ENCODE data around the gene EIF4E.
"Not testable (repeated sequence)": the region's sequence is repeated elsewhere in the genome, so short reads cannot be mapped to it uniquely, and the experiment has no call there.

EIF4E gene

GRCh38 chr4:98903963-98904362 is 25.0 kb downstream of the EIF4E start:
- H3K36me3 ChIP-seq (ENCODE audit: insufficient read depth, low read length), result peaks cover 21% of the 10 kb centered on the region
- H3K4me1 ChIP-seq (ENCODE audit: control insufficient read depth, insufficient read depth, low read length), result peaks cover 12% of the 10 kb centered on the region
- no peaks in the 10 kb centered on the region for H3K27me3 ChIP-seq (ENCODE audit: control insufficient read depth, insufficient read depth, low read length)
- H3K4me3 ChIP-seq (ENCODE audit: low read length), result no peak overlapping the region
- H3K4me2 ChIP-seq (ENCODE audit: low read length), result no peak overlapping the region
- no peak overlapping the region for H3K9ac ChIP-seq (ENCODE audit: low read depth, low read length)
- no peaks in the 10 kb centered on the region for H3K9me3 ChIP-seq (replicated peaks; ENCODE audit: low read length)

DNA sequence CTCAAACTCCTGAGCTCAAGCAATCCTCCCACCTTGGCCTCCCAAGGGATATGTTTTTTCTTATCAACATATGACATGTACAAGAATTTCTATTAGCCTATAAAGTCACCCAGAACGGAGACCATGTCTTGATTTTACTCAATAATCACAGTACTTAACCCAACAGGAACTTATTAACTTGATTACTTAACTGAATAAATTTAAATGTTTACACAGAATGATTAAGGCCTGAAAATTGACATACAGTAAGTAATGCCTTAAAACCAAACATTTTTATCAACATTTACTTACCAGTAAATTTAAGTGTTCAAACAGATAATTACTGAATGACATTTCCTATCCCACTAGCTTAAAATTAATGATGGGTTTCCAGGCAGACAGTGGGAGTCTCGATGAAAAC is 25.4 kb downstream of the EIF4E start:
- no peaks in the 10 kb centered on the region for H3K9me3 ChIP-seq (replicated peaks; ENCODE audit: low read length)
- H3K36me3 ChIP-seq (ENCODE audit: insufficient read depth, low read length), result peaks cover 22% of the 10 kb centered on the region
- no peak overlapping the region for H3K4me2 ChIP-seq (ENCODE audit: low read length)
- H3K27me3 ChIP-seq (ENCODE audit: control insufficient read depth, insufficient read depth, low read length), result no peaks in the 10 kb centered on the region
- H3K9ac ChIP-seq (ENCODE audit: low read depth, low read length), result no peak overlapping the region
- H3K4me1 ChIP-seq (ENCODE audit: control insufficient read depth, insufficient read depth, low read length), result peaks cover 12% of the 10 kb centered on the region
- no peak overlapping the region for H3K4me3 ChIP-seq (ENCODE audit: low read length)

DNA sequence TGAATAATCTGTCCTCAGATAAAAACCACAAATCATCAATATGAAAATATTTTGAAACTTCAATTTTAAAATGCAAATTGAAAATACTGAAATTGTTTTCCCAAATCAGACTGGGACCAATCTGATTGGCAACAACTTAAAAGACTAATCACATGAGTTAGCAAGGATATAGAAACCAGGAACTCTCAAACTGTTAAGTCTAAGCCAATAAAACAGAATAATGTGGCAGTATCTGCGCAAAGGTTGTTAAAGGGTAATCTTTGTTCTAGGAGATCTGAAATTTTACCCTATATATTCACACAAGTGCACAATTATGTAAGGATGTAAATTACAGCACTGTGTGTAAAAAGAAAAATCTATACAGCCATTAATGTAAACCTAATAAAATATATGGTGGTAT is 29.7 kb downstream of the EIF4E start:
- H3K4me3 ChIP-seq (ENCODE audit: low read length), result no peak overlapping the region
- H3K36me3 ChIP-seq (ENCODE audit: insufficient read depth, low read length), result peaks cover 50% of the 10 kb centered on the region

DNA sequence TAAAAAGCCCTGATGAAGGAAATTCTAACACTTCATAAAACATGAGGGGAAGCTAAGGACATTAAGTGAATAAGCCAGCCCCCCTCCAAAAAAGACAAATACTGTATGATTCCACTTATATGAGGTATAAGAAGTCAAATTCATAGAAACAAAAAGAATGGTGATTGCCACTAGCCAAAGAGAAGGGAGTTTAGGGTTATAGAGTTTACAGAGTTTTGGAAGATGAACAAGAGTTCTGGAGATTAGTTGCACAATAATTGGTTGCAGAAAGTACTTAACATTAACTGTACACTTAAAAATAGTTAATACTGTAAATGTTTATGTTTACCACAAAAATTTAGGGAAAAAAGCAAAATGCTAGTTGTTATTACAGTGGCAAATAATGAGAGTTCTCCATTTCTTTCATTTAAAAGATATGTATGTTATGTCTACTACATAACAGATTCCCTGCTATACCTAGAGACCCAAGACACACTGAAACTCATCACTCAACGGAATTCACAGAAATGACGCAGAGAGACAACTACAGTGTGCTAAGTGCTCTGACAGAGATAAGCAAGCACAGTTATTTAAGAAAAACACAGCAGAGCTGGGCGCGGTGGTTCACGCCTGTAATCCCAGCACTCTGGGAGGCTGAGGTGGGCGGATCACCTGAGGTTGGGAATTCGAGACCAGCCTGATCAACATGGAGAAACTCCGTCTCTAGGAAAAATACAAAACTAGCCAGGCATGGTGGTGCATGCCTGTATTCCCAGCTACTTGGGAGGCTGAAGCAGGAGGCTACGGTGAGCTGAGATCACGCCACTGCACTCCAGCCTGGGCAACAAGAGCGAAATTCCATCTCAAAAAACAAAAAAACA is 37.2 kb downstream of the EIF4E start:
- H3K4me1 ChIP-seq (ENCODE audit: control insufficient read depth, insufficient read depth, low read length), result no peaks in the 10 kb centered on the region
- peaks cover 57% of the 10 kb centered on the region for H3K36me3 ChIP-seq (ENCODE audit: insufficient read depth, low read length)
- no peak overlapping the region for H3K9ac ChIP-seq (ENCODE audit: low read depth, low read length)

More for the DNA sequence above, 29.7 kb downstream of the EIF4E start:
- Histone ChIP-seq H3K4me2 (ENCODE audit: low read length) (no peak overlapping the region), H3K27me3 (ENCODE audit: control insufficient read depth, insufficient read depth, low read length) (no peaks in the 10 kb centered on the region), H3K4me1 (ENCODE audit: control insufficient read depth, insufficient read depth, low read length) (no peaks in the 10 kb centered on the region), H3K9ac (ENCODE audit: low read depth, low read length) (no peak overlapping the region), H3K9me3 (replicated peaks; ENCODE audit: low read length) (no peaks in the 10 kb centered on the region)

GRCh38 chr4:98890702-98891455 is 38.1 kb downstream of the EIF4E start:
- H3K4me3 ChIP-seq (ENCODE audit: low read length), result no peak overlapping the region
- H3K9me3 ChIP-seq (replicated peaks; ENCODE audit: low read length), result no peaks in the 10 kb centered on the region
- no peaks in the 10 kb centered on the region for H3K4me1 ChIP-seq (ENCODE audit: control insufficient read depth, insufficient read depth, low read length)
- H3K4me2 ChIP-seq (ENCODE audit: low read length), result no peak overlapping the region
- no peak overlapping the region for H3K9ac ChIP-seq (ENCODE audit: low read depth, low read length)
- peaks cover 58% of the 10 kb centered on the region for H3K36me3 ChIP-seq (ENCODE audit: insufficient read depth, low read length)
- H3K27me3 ChIP-seq (ENCODE audit: control insufficient read depth, insufficient read depth, low read length), result no peaks in the 10 kb centered on the region

More for the DNA sequence above, 37.2 kb downstream of the EIF4E start:
- Histone ChIP-seq H3K9me3 (replicated peaks; ENCODE audit: low read length) (no peaks in the 10 kb centered on the region), H3K27me3 (ENCODE audit: control insufficient read depth, insufficient read depth, low read length) (no peaks in the 10 kb centered on the region), H3K4me2 (ENCODE audit: low read length) (no peak overlapping the region), H3K4me3 (ENCODE audit: low read length) (no peak overlapping the region)

- H3K4me3 ChIP-seq (ENCODE audit: low read length), result no peak overlapping the region
- peaks cover 48% of the 10 kb centered on the region for H3K36me3 ChIP-seq (ENCODE audit: insufficient read depth, low read length)
- no peak overlapping the region for H3K9ac ChIP-seq (ENCODE audit: low read depth, low read length)
- H3K9me3 ChIP-seq (replicated peaks; ENCODE audit: low read length), result no peaks in the 10 kb centered on the region
- H3K27me3 ChIP-seq (ENCODE audit: control insufficient read depth, insufficient read depth, low read length), result no peaks in the 10 kb centered on the region
- H3K4me2 ChIP-seq (ENCODE audit: low read length), result no peak overlapping the region
- no peaks in the 10 kb centered on the region for H3K4me1 ChIP-seq (ENCODE audit: control insufficient read depth, insufficient read depth, low read length)
Measured at GRCh38 chr4:98887145-98887544, 41.8 kb downstream of the EIF4E start.

DNA sequence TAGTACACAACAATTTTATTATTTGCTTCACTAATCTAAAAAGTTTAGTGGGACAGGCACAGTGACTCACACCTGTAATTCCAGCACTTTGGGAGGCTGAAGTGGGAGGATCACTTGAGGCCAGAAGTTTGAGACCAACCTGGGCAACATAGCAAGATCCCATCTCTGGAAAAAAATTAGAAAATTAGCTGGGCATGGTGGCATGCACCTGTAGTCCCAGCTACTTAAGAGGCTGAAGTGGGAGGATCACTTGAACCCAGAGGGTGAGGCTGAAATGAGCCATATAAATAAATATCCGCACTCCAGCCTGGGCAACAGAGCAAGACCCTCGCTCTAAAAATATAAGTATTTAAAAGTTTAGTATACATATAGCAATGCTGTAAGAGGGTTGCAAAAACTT is 42.6 kb downstream of the EIF4E start:
- H3K27me3 ChIP-seq (ENCODE audit: control insufficient read depth, insufficient read depth, low read length); H3K9ac ChIP-seq (ENCODE audit: low read depth, low read length); H3K4me1 ChIP-seq (ENCODE audit: control insufficient read depth, insufficient read depth, low read length); H3K9me3 ChIP-seq (replicated peaks; ENCODE audit: low read length); H3K4me3 ChIP-seq (ENCODE audit: low read length); H3K4me2 ChIP-seq (ENCODE audit: low read length): not testable (repeated sequence)
- peaks cover 53% of the 10 kb centered on the region for H3K36me3 ChIP-seq (ENCODE audit: insufficient read depth, low read length)

DNA sequence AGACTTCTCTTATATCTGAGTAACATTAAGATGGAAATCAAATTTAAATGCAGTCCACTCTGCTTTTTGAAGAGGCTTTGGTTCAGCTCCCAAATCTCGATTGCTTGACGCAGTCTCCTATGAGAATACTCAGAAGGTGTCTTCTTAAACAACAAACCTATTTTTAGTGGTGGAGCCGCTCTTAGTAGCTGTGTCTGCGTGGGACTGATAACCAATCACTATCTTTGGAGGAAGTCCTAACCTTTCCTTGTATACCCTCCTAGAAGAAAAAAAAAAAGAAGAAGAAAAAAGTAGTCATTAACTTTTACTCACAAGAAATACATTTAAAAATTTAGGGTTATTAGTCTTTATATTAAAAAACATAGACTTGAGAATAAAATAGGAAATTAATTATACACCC is 48.0 kb downstream of the EIF4E start:
- not testable (repeated sequence) for H3K9me3 ChIP-seq (replicated peaks; ENCODE audit: low read length); H3K9ac ChIP-seq (ENCODE audit: low read depth, low read length); H3K27me3 ChIP-seq (ENCODE audit: control insufficient read depth, insufficient read depth, low read length); H3K4me3 ChIP-seq (ENCODE audit: low read length); H3K4me2 ChIP-seq (ENCODE audit: low read length); H3K4me1 ChIP-seq (ENCODE audit: control insufficient read depth, insufficient read depth, low read length)
- peaks cover 32% of the 10 kb centered on the region for H3K36me3 ChIP-seq (ENCODE audit: insufficient read depth, low read length)

GRCh38 chr4:98879515-98879914 is 49.4 kb downstream of the EIF4E start:
- Histone ChIP-seq H3K27me3 (ENCODE audit: control insufficient read depth, insufficient read depth, low read length) (no peaks in the 10 kb centered on the region), H3K9me3 (replicated peaks; ENCODE audit: low read length) (no peaks in the 10 kb centered on the region), H3K36me3 (ENCODE audit: insufficient read depth, low read length) (peaks cover 26% of the 10 kb centered on the region), H3K4me2 (ENCODE audit: low read length) (no peak overlapping the region), H3K4me1 (ENCODE audit: control insufficient read depth, insufficient read depth, low read length) (no peaks in the 10 kb centered on the region), H3K4me3 (ENCODE audit: low read length) (no peak overlapping the region), H3K9ac (ENCODE audit: low read depth, low read length) (no peak overlapping the region)

GRCh38 chr4:98873059-98873458 is 55.9 kb downstream of the EIF4E start:
- Histone ChIP-seq H3K36me3 (ENCODE audit: insufficient read depth, low read length) (peaks cover 5% of the 10 kb centered on the region), H3K9ac (ENCODE audit: low read depth, low read length) (no peak overlapping the region), H3K4me2 (ENCODE audit: low read length) (no peak overlapping the region), H3K4me1 (ENCODE audit: control insufficient read depth, insufficient read depth, low read length) (peaks cover 6% of the 10 kb centered on the region), H3K27me3 (ENCODE audit: control insufficient read depth, insufficient read depth, low read length) (no peaks in the 10 kb centered on the region), H3K9me3 (replicated peaks; ENCODE audit: low read length) (no peaks in the 10 kb centered on the region), H3K4me3 (ENCODE audit: low read length) (no peak overlapping the region)

GRCh38 chr4:98872120-98872906 is 56.6 kb downstream of the EIF4E start:
- H3K9me3 ChIP-seq (replicated peaks; ENCODE audit: low read length); H3K36me3 ChIP-seq (ENCODE audit: insufficient read depth, low read length); H3K27me3 ChIP-seq (ENCODE audit: control insufficient read depth, insufficient read depth, low read length); H3K4me3 ChIP-seq (ENCODE audit: low read length); H3K4me2 ChIP-seq (ENCODE audit: low read length); H3K4me1 ChIP-seq (ENCODE audit: control insufficient read depth, insufficient read depth, low read length); H3K9ac ChIP-seq (ENCODE audit: low read depth, low read length): not testable (repeated sequence)

Measured in skeletal muscle satellite cell (primary cell).